PC-3 (cell line): ENCODE measurements around the gene SUB1. TPM values are rescaled to one million over a fixed set of nuclear protein-coding genes. Genes with fewer than 3 reads are reported as not detected.

Source experiments
- ATAC-seq: fragments of 200-7000 bp; cut with Tn5 transposase; 2 replicates; pipeline ENCODE4 v1.9.1; 2020; ENCODE audit warnings: mild to moderate bottlenecking, moderate library complexity
- BruUV-seq: library from RNA; stranded (reverse); fragments of 400-500 nt; replicated peaks from 2 replicates; lab custom pipeline; 2021; lab: Mats Ljungman, UMichigan
- CTCF ChIA-PET: fragments of 300-600 bp; sonication (Branson Sonifier 250); formaldehyde crosslinking; loops from one replicate; lab custom pipeline; 2022; ENCODE audit warnings: antibody characterized with exemption; lab: Charles Lee
- POLR2A ChIA-PET: fragments of 300-600 bp; sonication (Branson Sonifier 250); formaldehyde crosslinking; loops from one replicate; lab custom pipeline; 2022; ENCODE audit warnings: antibody characterized with exemption; ENCODE audit not compliant: unreplicated experiment; lab: Charles Lee
- DNase-seq: peaks from one replicate; pipeline ENCODE4 v3.0.0-alpha.2; 2015
- H2AFZ ChIP-seq: fragments of 300-600 bp; sonication (generic); 2 replicates; pipeline ENCODE4 v1.6.0; 2016; ENCODE audit warnings: antibody characterized with exemption, low read length
- H3F3A ChIP-seq: fragments of 300-600 bp; sonication (generic); one replicate; pipeline ENCODE4 v1.6.0; 2017; ENCODE audit warnings: antibody characterized with exemption, low read length, control low read depth, mild to moderate bottlenecking; ENCODE audit not compliant: unreplicated experiment
- H3K27ac ChIP-seq: fragments of 300-600 bp; sonication (generic); 2 replicates; pipeline ENCODE4 v1.5.1; 2016; ENCODE audit warnings: mild to moderate bottlenecking, low read length
- H3K27me3 ChIP-seq: fragments of 300-600 bp; sonication (generic); 2 replicates; pipeline ENCODE4 v1.6.1; 2016; ENCODE audit warnings: low read length, mixed read lengths
- H3K36me3 ChIP-seq: fragments of 300-600 bp; sonication (generic); 2 replicates; pipeline ENCODE4 v1.6.1; 2016; ENCODE audit warnings: low read depth, mixed run types, low read length, mixed read lengths
- H3K4me1 ChIP-seq: fragments of 300-600 bp; sonication (generic); 2 replicates; pipeline ENCODE4 v1.5.1; 2016; ENCODE audit warnings: low read length; ENCODE audit not compliant: insufficient read depth
- H3K4me2 ChIP-seq: fragments of 300-600 bp; sonication (generic); 2 replicates; pipeline ENCODE4 v1.6.0; 2016; ENCODE audit warnings: low read length
- H3K4me3 ChIP-seq: fragments of 300-600 bp; sonication (generic); 2 replicates; pipeline ENCODE4 v1.5.1; 2016; ENCODE audit warnings: mild to moderate bottlenecking, low read length, mixed read lengths
- H3K79me2 ChIP-seq: fragments of 300-600 bp; sonication (generic); 2 replicates; pipeline ENCODE4 v1.6.1; 2017; ENCODE audit warnings: low read length, mixed read lengths
- H3K9ac ChIP-seq: fragments of 300-600 bp; sonication (generic); 2 replicates; pipeline ENCODE4 v1.6.0; 2016; ENCODE audit warnings: mild to moderate bottlenecking, low read length
- H3K9me2 ChIP-seq: fragments of 300-600 bp; sonication (generic); replicated peaks from 2 replicates; pipeline ENCODE4 v1.6.1; 2016; ENCODE audit warnings: mixed run types, low read length, mixed read lengths
- H3K9me3 ChIP-seq: fragments of 300-600 bp; sonication (generic); 2 replicates; pipeline ENCODE4 v1.6.1; 2016; ENCODE audit warnings: low read length, mixed read lengths
- H4K20me1 ChIP-seq: fragments of 300-600 bp; sonication (generic); 2 replicates; pipeline ENCODE4 v1.6.1; 2016; ENCODE audit warnings: low read length, mixed read lengths
- CTCF ChIP-seq: fragments of 300-600 bp; sonication (generic); conservative IDR thresholded peaks from 2 replicates; pipeline ENCODE4 v1.5.1; 2017; ENCODE audit warnings: antibody characterized with exemption, low read depth, mild to moderate bottlenecking, low read length
- EZH2 ChIP-seq: fragments of 300-600 bp; sonication (generic); IDR thresholded peaks from one replicate; pipeline ENCODE4 v1.6.1; 2017; ENCODE audit warnings: antibody characterized with exemption, mild to moderate bottlenecking, low read length; ENCODE audit not compliant: unreplicated experiment
- EZH2phosphoT487 ChIP-seq: fragments of 300-600 bp; sonication (generic); IDR thresholded peaks from 2 replicates; pipeline ENCODE4 v1.6.1; 2018; ENCODE audit warnings: mild to moderate bottlenecking, antibody characterized with exemption, low read length, borderline replicate concordance
- intact Hi-C: fragments of 100-400 bp; cut with micrococcal nuclease; formaldehyde crosslinking; loops from 2 replicates; pipeline ENCODE4 v1.9.0; 2023
- total RNA-seq: library from RNA; depleted of rRNA; stranded (reverse); fragments of >200 nt; gene quantifications from 2 replicates; pipeline ENCODE4 v1.2.3, GENCODE V29; 2014

SUB1 gene
- total RNA-seq, 1 experiment from 2014 or later, result 185 TPM

- Histone ChIP-seq H3K9me3 (no peaks in the 10 kb centered on the region), H3K79me2 (peaks cover 88% of the 10 kb centered on the region), H3K4me3 (no peak overlapping the region), H3K27me3 (no peaks in the 10 kb centered on the region), H3K4me1 (peaks cover 13% of the 10 kb centered on the region), H3F3A (peaks cover 6% of the 10 kb centered on the region), H3K9ac (no peak overlapping the region), H3K27ac (no peak overlapping the region), H2AFZ (no peak overlapping the region), H3K9me2 (no peaks in the 10 kb centered on the region), H3K36me3 (peaks cover 61% of the 10 kb centered on the region), H4K20me1 (peaks cover 42% of the 10 kb centered on the region), H3K4me2 (no peak overlapping the region)
- CTCF ChIA-PET, result interaction anchor here (0.5 to 2.2 kb wide), 13 partner anchors 9 to 497 kb away, joined by 3 to 152 read pairs (median 5); no protein-coding TSS in a partner anchor
- no peak for TF ChIP-seq EZH2phosphoT487
- peak; percentile 82 for TF ChIP-seq CTCF
- DNase-seq, result peak; percentile 82
- intact Hi-C loops, result loop anchor here (1.0 to 5.0 kb wide), 3 partner anchors 23 to 101 kb away; no protein-coding TSS in a partner anchor
- ATAC-seq, result no peak
- no TSS peak for BruUV-seq
- POLR2A ChIA-PET, result interaction anchor here (0.8 to 1.3 kb wide), 2 partner anchors 39 to 101 kb away, joined by 6 to 23 read pairs; no protein-coding TSS in a partner anchor
Measured at GRCh38 chr5:32589942-32590869, 4.8 kb downstream of the SUB1 start.

DNA sequence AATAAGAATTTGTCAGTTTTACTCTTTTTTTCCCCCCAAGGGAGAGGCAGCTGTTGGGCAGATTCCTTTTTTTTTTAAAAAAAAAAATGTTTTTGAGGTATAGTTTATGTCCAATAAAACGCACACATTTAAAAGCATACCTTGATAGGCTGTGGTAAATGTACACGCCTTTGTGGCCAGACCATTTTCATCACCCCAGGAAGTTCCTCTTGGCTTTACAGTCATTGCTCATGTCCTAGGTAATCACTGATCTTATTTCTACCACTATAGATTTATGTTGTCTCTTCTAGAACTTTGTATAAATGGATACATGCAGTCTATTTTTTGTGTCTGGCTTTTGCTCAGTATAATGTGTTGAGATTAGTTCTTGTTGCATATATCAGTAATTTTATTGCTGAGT lies 9.8 kb downstream of the SUB1 start:
- Histone ChIP-seq H3K9me2 (no peaks in the 10 kb centered on the region), H4K20me1 (peaks cover 46% of the 10 kb centered on the region), H3K9ac (no peak overlapping the region), H3K36me3 (peaks cover 83% of the 10 kb centered on the region), H3K4me2 (no peak overlapping the region), H3K4me1 (peaks cover 12% of the 10 kb centered on the region), H3K27ac (no peak overlapping the region), H3K27me3 (no peaks in the 10 kb centered on the region), H3K9me3 (no peaks in the 10 kb centered on the region), H3K79me2 (peaks cover 69% of the 10 kb centered on the region), H3K4me3 (no peak overlapping the region), H3F3A (peaks cover 9% of the 10 kb centered on the region), H2AFZ (no peak overlapping the region)
- DNase-seq (no peak), ATAC-seq (peak; percentile 73)
- TF ChIP-seq EZH2, result no peak
- no peak for TF ChIP-seq EZH2phosphoT487
- no peak for TF ChIP-seq CTCF
- intact Hi-C loops, result no loop called here
- no TSS peak for BruUV-seq
- CTCF ChIA-PET, result no interaction called here
- POLR2A ChIA-PET, result no interaction called here
